SK-N-SH treated with all-trans-retinoic acid at 6 μM for 48 hours (cell line): ENCODE results near the gene ROPN1L.

Experiments used
- BACH2 ChIP-seq: fragments of 250-450 bp; sonication (Bioruptor Pico); IDR thresholded peaks from 2 replicates; pipeline ENCODE4 v1.9.0; 2021; ENCODE audit warnings: mild to moderate bottlenecking, borderline replicate concordance
- CSDC2 ChIP-seq: fragments of 250-450 bp; sonication (Bioruptor Pico); IDR thresholded peaks from 2 replicates; pipeline ENCODE4 v1.5.0; 2020; ENCODE audit warnings: mild to moderate bottlenecking, moderate library complexity
- GLIS3 ChIP-seq: fragments of 250-450 bp; sonication (Bioruptor Pico); IDR thresholded peaks from 2 replicates; pipeline ENCODE4 v1.5.0; 2020; ENCODE audit warnings: mild to moderate bottlenecking, moderate library complexity
- ISL1 ChIP-seq: fragments of 250-450 bp; sonication (Bioruptor Pico); IDR thresholded peaks from 2 replicates; pipeline ENCODE4 v2.1.2; 2022; ENCODE audit warnings: mild to moderate bottlenecking, moderate library complexity
- PATZ1 ChIP-seq: fragments of 250-450 bp; sonication (Bioruptor Pico); IDR thresholded peaks from 2 replicates; pipeline ENCODE4 v1.8.0; 2020; ENCODE audit warnings: mild to moderate bottlenecking, moderate library complexity, borderline replicate concordance
- ZNF8 ChIP-seq: fragments of 450-650 bp; formaldehyde crosslinking; IDR thresholded peaks from 2 replicates; pipeline ENCODE4 v1.5.0; 2020; ENCODE audit warnings: mild to moderate bottlenecking, moderate library complexity

- TF ChIP-seq PATZ1 (CRISPR knock-in tag) (no peak), ISL1 (CRISPR knock-in tag) (no peak), GLIS3 (no peak), BACH2 (no peak), ZNF8 (no peak), CSDC2 (CRISPR knock-in tag) (no peak)
These were observed 60.9 kb downstream of the ROPN1L start for GRCh38 chr5:10502578-10502977.
